Neural crest cell (in vitro differentiated cells): ENCODE results near the gene SNX30. TPM values are rescaled to one million over a fixed set of nuclear protein-coding genes. Genes with fewer than 3 reads are reported as not detected.

Source experiments
- DNase-seq: peaks from one replicate; pipeline ENCODE4 v3.0.0; 2021; ENCODE audit warnings: low read depth, mixed read lengths, low spot score
- H3K27ac Mint-ChIP-seq: one replicate; pipeline ENCODE4 v1.8.0; 2021; ENCODE audit warnings: mild to moderate bottlenecking, mixed read lengths; ENCODE audit not compliant: unreplicated experiment
- H3K27me3 Mint-ChIP-seq: 2 replicates; pipeline ENCODE4 v1.8.0; 2021; ENCODE audit warnings: low read depth, mild to moderate bottlenecking, mixed read lengths
- H3K36me3 Mint-ChIP-seq: 2 replicates; pipeline ENCODE4 v1.8.0; 2021; ENCODE audit warnings: low read depth, mild to moderate bottlenecking, mixed read lengths
- H3K4me1 Mint-ChIP-seq: 2 replicates; pipeline ENCODE4 v1.8.0; 2021; ENCODE audit warnings: mixed read lengths
- H3K4me3 Mint-ChIP-seq: one replicate; pipeline ENCODE4 v1.8.0; 2021; ENCODE audit warnings: mild to moderate bottlenecking, mixed read lengths
- H3K9me3 Mint-ChIP-seq: 2 replicates; pipeline ENCODE4 v1.8.0; 2021; ENCODE audit warnings: mixed read lengths
- CTCF ChIP-seq: fragments of 200-600 bp; sonication (generic); conservative IDR thresholded peaks from 2 replicates; pipeline ENCODE4 v1.5.0; 2021; ENCODE audit warnings: antibody characterized with exemption, mild to moderate bottlenecking
- total RNA-seq: library from RNA; stranded (reverse); gene quantifications from 2 replicates; pipeline ENCODE4 v1.2.1, GENCODE V29; 2021

Gene SNX30
- total RNA-seq, 1 donor from 2014 or later: 14.5 TPM

- H3K36me3 Mint-ChIP-seq: no peaks in the 10 kb centered on the region
- H3K9me3 Mint-ChIP-seq: no peaks in the 10 kb centered on the region
- TF ChIP-seq CTCF: no peak
- H3K4me3 Mint-ChIP-seq: no peak overlapping the region
- no peaks in the 10 kb centered on the region for H3K4me1 Mint-ChIP-seq
- H3K27me3 Mint-ChIP-seq: peaks cover 27% of the 10 kb centered on the region
- DNase-seq: no peak
- peak overlapping the region; percentile 43 for H3K27ac Mint-ChIP-seq
These were observed 162.8 kb downstream of the SNX30 start for GRCh38 chr9:112913326-112913725.

GRCh38 chr9:112914524-112914923 lies 164.0 kb downstream of the SNX30 start:
- no peak for DNase-seq
- H3K36me3 Mint-ChIP-seq: no peaks in the 10 kb centered on the region
- no peak overlapping the region for H3K27ac Mint-ChIP-seq
- peaks cover 32% of the 10 kb centered on the region for H3K27me3 Mint-ChIP-seq
- no peak overlapping the region for H3K4me3 Mint-ChIP-seq
- H3K4me1 Mint-ChIP-seq: no peaks in the 10 kb centered on the region
- no peak for TF ChIP-seq CTCF
- no peaks in the 10 kb centered on the region for H3K9me3 Mint-ChIP-seq

- H3K9me3 Mint-ChIP-seq: no peaks in the 10 kb centered on the region
- no peak for TF ChIP-seq CTCF
- no peaks in the 10 kb centered on the region for H3K4me1 Mint-ChIP-seq
- H3K27ac Mint-ChIP-seq: no peak overlapping the region
- no peaks in the 10 kb centered on the region for H3K36me3 Mint-ChIP-seq
- H3K27me3 Mint-ChIP-seq: peaks cover 52% of the 10 kb centered on the region
- no peak for DNase-seq
- no peak overlapping the region for H3K4me3 Mint-ChIP-seq
These were observed 166.8 kb downstream of the SNX30 start for GRCh38 chr9:112917047-112917986.

DNA sequence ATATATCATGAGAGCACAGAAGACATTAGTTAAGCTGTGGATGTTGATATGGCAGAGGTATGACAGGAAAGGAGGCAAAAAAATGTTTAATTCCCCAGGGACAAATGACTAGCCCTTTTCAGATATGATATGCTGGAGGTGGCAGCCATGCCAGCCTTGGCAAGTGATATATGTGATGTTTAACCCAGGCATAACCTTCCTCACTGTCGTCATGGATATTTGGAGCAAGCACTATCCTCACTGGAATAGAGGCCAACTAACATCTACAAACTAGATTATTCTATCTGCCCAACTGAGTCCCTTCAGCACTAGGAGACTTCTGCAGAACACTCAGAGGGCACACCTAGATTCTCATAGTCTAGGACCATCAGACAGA lies 167.4 kb downstream of the SNX30 start:
- no peaks in the 10 kb centered on the region for H3K9me3 Mint-ChIP-seq
- peaks cover 55% of the 10 kb centered on the region for H3K27me3 Mint-ChIP-seq
- no peak for TF ChIP-seq CTCF
- H3K27ac Mint-ChIP-seq: no peak overlapping the region
- H3K4me3 Mint-ChIP-seq: no peak overlapping the region
- no peaks in the 10 kb centered on the region for H3K4me1 Mint-ChIP-seq
- H3K36me3 Mint-ChIP-seq: no peaks in the 10 kb centered on the region
- no peak for DNase-seq

GRCh38 chr9:112921549-112921948 lies 171.0 kb downstream of the SNX30 start:
- peak; percentile 63 for TF ChIP-seq CTCF

More at GRCh38 chr9:112921549-112921948, 171.0 kb downstream of the SNX30 start:
- no peak overlapping the region for H3K4me3 Mint-ChIP-seq
- H3K27me3 Mint-ChIP-seq: peaks cover 68% of the 10 kb centered on the region
- no peaks in the 10 kb centered on the region for H3K36me3 Mint-ChIP-seq
- no peaks in the 10 kb centered on the region for H3K9me3 Mint-ChIP-seq
- no peak overlapping the region for H3K27ac Mint-ChIP-seq
- peaks cover 5% of the 10 kb centered on the region for H3K4me1 Mint-ChIP-seq
- DNase-seq: no peak

Other genes with a start within 250 kb of the SNX30 start
- 37.7 and 43.6 TPM in 2 replicates for gene INIP, start 32.6 kb upstream of the SNX30 start, total RNA-seq
- gene SLC46A2, start 140.1 kb downstream of the SNX30 start, total RNA-seq: not detected in 2 replicates